H9 (cell line): Measurements from ENCODE around the gene DEK. TPM values are rescaled to one million over a fixed set of nuclear protein-coding genes. Genes with fewer than 3 reads are reported as not detected.
A peak's percentile ranks its signal among the peaks of the same experiment; 100 is the strongest.

Source experiments
- DNase-seq: peaks from one replicate; pipeline ENCODE4 v3.0.0-alpha.2; 2017
- H2AFZ ChIP-seq: one replicate; pipeline ENCODE4 v1.6.1; 2013; ENCODE audit warnings: mild to moderate bottlenecking, low read length, control low read depth, moderate library complexity
- H2AK5ac ChIP-seq: 2 replicates; pipeline ENCODE4 v1.6.1; 2013; ENCODE audit warnings: low read length, control low read depth, mixed read lengths; ENCODE audit not compliant: insufficient read length
- H2BK120ac ChIP-seq: one replicate; pipeline ENCODE4 v1.6.1; 2013; ENCODE audit warnings: low read depth, mild to moderate bottlenecking, low read length, control low read depth, inconsistent platforms; ENCODE audit not compliant: poor library complexity, severe bottlenecking
- H2BK12ac ChIP-seq: 2 replicates; pipeline ENCODE4 v1.6.1; 2013; ENCODE audit warnings: low read length, control low read depth, mixed read lengths, low read depth; ENCODE audit not compliant: insufficient read length
- H2BK15ac ChIP-seq: 2 replicates; pipeline ENCODE4 v1.6.1; 2013; ENCODE audit warnings: low read depth, low read length, control low read depth
- H2BK20ac ChIP-seq: one replicate; pipeline ENCODE4 v1.6.1; 2013; ENCODE audit warnings: low read depth, mild to moderate bottlenecking, low read length, control low read depth, inconsistent platforms; ENCODE audit not compliant: poor library complexity, severe bottlenecking
- H2BK5ac ChIP-seq: 2 replicates; pipeline ENCODE4 v1.6.1; 2013; ENCODE audit warnings: low read length, control low read depth, mixed read lengths; ENCODE audit not compliant: insufficient read length
- H3K14ac ChIP-seq: 2 replicates; pipeline ENCODE4 v1.6.1; 2013; ENCODE audit warnings: low read length, control low read depth; ENCODE audit not compliant: insufficient read depth
- H3K18ac ChIP-seq: 2 replicates; pipeline ENCODE4 v1.6.1; 2013; ENCODE audit warnings: low read depth, mild to moderate bottlenecking, mixed read lengths, low read length, control low read depth; ENCODE audit not compliant: insufficient read length
- H3K23ac ChIP-seq: 2 replicates; pipeline ENCODE4 v1.6.1; 2013; ENCODE audit warnings: low read length, control low read depth, mixed read lengths, low read depth; ENCODE audit not compliant: insufficient read length
- H3K23me2 ChIP-seq: 2 replicates; pipeline ENCODE4 v1.6.1; 2013; ENCODE audit warnings: low read depth, mild to moderate bottlenecking, mixed read lengths, low read length, control low read depth; ENCODE audit not compliant: insufficient read length, poor library complexity, severe bottlenecking
- H3K27ac ChIP-seq: 2 replicates; pipeline ENCODE4 v1.5.1; 2013; ENCODE audit warnings: low read length, control low read depth, mixed read lengths, low read depth; ENCODE audit not compliant: insufficient read length
- H3K27me3 ChIP-seq: 2 replicates; pipeline ENCODE4 v1.6.1; 2013; ENCODE audit warnings: low read length, control low read depth, inconsistent platforms; ENCODE audit not compliant: insufficient read depth
- H3K4ac ChIP-seq: 2 replicates; pipeline ENCODE4 v1.6.1; 2013; ENCODE audit warnings: low read depth, mild to moderate bottlenecking, control low read depth, inconsistent platforms, low read length, moderate library complexity
- H3K4me1 ChIP-seq: 2 replicates; pipeline ENCODE4 v1.6.1; 2013; ENCODE audit warnings: low read length, control low read depth, inconsistent platforms; ENCODE audit not compliant: insufficient read depth
- H3K4me2 ChIP-seq: 2 replicates; pipeline ENCODE4 v1.6.1; 2013; ENCODE audit warnings: low read length, control low read depth, mixed read lengths; ENCODE audit not compliant: insufficient read length, insufficient read depth
- H3K56ac ChIP-seq: 2 replicates; pipeline ENCODE4 v1.6.1; 2013; ENCODE audit warnings: low read depth, mild to moderate bottlenecking, mixed read lengths, low read length, control low read depth; ENCODE audit not compliant: insufficient read length
- H3K79me1 ChIP-seq: 2 replicates; pipeline ENCODE4 v1.6.1; 2013; ENCODE audit warnings: low read depth, mild to moderate bottlenecking, moderate library complexity, low read length, control low read depth, inconsistent platforms; ENCODE audit not compliant: insufficient read depth, poor library complexity, severe bottlenecking
- H3K79me2 ChIP-seq: 2 replicates; pipeline ENCODE4 v1.6.1; 2013; ENCODE audit warnings: low read length, control low read depth, inconsistent platforms; ENCODE audit not compliant: insufficient read depth
- H3K9ac ChIP-seq: 2 replicates; pipeline ENCODE4 v1.6.1; 2013; ENCODE audit warnings: low read length, control low read depth, mixed read lengths; ENCODE audit not compliant: insufficient read length; ENCODE audit errors: extremely low read depth
- H3K9me3 ChIP-seq: one replicate; pipeline ENCODE4 v1.6.1; 2013; ENCODE audit warnings: low read depth, low read length, inconsistent platforms; ENCODE audit not compliant: control insufficient read depth
- H3T11ph ChIP-seq: one replicate; pipeline ENCODE4 v1.6.1; 2013; ENCODE audit warnings: mild to moderate bottlenecking, low read length, control low read depth, inconsistent platforms
- H4K20me1 ChIP-seq: one replicate; pipeline ENCODE4 v1.6.1; 2013; ENCODE audit not compliant: control insufficient read depth, insufficient read length, insufficient read depth
- H4K5ac ChIP-seq: 2 replicates; pipeline ENCODE4 v1.6.1; 2013; ENCODE audit warnings: low read depth, mild to moderate bottlenecking, mixed read lengths, low read length, control low read depth; ENCODE audit not compliant: insufficient read length
- H4K8ac ChIP-seq: replicated peaks from 2 replicates; pipeline ENCODE4 v1.6.1; 2013; ENCODE audit warnings: low read length, control low read depth, mixed read lengths, low read depth; ENCODE audit not compliant: insufficient read length
- H4K91ac ChIP-seq: 2 replicates; pipeline ENCODE4 v1.6.1; 2013; ENCODE audit warnings: low read depth, mild to moderate bottlenecking, moderate library complexity, mixed read lengths, low read length, control low read depth; ENCODE audit not compliant: insufficient read length
- H3K27ac Mint-ChIP-seq, 3 experiments: 2 replicates in 2 of 3; 3 replicates in 1 of 3; pipeline ENCODE4 v1.8.0; 2020 to 2021; ENCODE audit warnings: mixed read lengths in 3 of 3, mild to moderate bottlenecking in 1 of 3, moderate library complexity in 1 of 3
- H3K27me3 Mint-ChIP-seq: 2 replicates; pipeline ENCODE4 v1.8.0; 2021; ENCODE audit warnings: low read depth, mild to moderate bottlenecking, moderate library complexity, mixed read lengths
- H3K36me3 Mint-ChIP-seq, 3 experiments: 2 replicates in 2 of 3; 3 replicates in 1 of 3; pipeline ENCODE4 v1.8.0; 2020 to 2021; ENCODE audit warnings: low read depth in 3 of 3, mixed read lengths in 3 of 3; ENCODE audit not compliant: insufficient read depth in 1 of 3
- H3K4me1 Mint-ChIP-seq, 2 experiments: 2 replicates each; pipeline ENCODE4 v1.8.0; 2020; ENCODE audit warnings: mixed read lengths in 2 of 2
- H3K4me3 Mint-ChIP-seq, 2 experiments: 2 replicates in 1 of 2; 3 replicates in 1 of 2; pipeline ENCODE4 v1.8.0; 2020 to 2021; ENCODE audit warnings: mild to moderate bottlenecking in 2 of 2, mixed read lengths in 2 of 2, moderate library complexity in 1 of 2
- H3K9me3 Mint-ChIP-seq, 2 experiments: 2 replicates in 1 of 2; 3 replicates in 1 of 2; pipeline ENCODE4 v1.8.0; 2020; ENCODE audit warnings: mild to moderate bottlenecking in 2 of 2, mixed read lengths in 2 of 2, moderate library complexity in 1 of 2
- WGBS: extraction: QIAGEN DNeasy Blood & Tissue Kit; methylation state at CpG from one replicate; pipeline ENCODE4 v1.1.7; 2013; ENCODE audit warnings: missing lambda C conversion rate, low lambda C conversion rate, mixed read lengths; ENCODE audit not compliant: insufficient read length; ENCODE audit errors: extremely low coverage; 5-methylcytosine and 5-hydroxymethylcytosine counted together
- total RNA-seq: library from RNA; stranded (reverse); gene quantifications from 2 replicates; pipeline ENCODE4 v1.2.1, GENCODE V29; 2021
- TF ChIP-seq, protein P1 (sequence below): fragments of 200-600 bp; sonication (generic); conservative IDR thresholded peaks from 3 replicates; pipeline ENCODE4 v1.8.0; 2021; ENCODE audit warnings: antibody characterized with exemption, mild to moderate bottlenecking

The DEK gene
- total RNA-seq, 1 experiment from 2014 or later, result 217 TPM

DNA sequence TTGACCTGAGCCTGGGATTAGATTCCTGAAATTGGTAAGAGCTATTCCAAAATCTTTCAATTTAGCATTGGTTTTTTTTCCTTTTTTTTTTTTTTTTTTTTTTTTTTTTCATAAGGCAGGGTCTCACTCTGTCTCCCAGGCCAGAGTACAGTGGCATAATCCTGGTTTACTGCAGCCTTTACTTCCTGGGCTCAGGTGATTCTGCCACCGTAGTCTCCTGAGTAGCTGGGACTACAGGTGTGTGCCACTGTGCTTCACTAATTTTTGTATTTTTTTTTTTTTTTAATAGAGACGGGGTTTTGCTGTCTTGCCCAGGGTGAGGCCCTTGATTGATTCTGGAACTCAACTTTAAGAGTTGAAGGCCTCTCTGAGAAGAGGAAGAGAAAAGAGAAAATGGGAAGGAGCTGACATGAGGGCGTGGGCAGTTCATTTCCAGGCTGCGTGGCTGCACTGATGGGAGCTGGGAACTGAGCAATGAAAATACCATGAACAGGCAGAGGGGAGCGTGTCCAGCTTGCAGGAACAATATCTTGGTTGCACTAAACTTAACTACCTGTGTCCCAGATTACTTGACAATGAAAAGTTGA, 84.5 kb downstream of the DEK start:
- no peaks in the 10 kb centered on the region for H3K9me3 Mint-ChIP-seq
- TF ChIP-seq, protein P1, sequence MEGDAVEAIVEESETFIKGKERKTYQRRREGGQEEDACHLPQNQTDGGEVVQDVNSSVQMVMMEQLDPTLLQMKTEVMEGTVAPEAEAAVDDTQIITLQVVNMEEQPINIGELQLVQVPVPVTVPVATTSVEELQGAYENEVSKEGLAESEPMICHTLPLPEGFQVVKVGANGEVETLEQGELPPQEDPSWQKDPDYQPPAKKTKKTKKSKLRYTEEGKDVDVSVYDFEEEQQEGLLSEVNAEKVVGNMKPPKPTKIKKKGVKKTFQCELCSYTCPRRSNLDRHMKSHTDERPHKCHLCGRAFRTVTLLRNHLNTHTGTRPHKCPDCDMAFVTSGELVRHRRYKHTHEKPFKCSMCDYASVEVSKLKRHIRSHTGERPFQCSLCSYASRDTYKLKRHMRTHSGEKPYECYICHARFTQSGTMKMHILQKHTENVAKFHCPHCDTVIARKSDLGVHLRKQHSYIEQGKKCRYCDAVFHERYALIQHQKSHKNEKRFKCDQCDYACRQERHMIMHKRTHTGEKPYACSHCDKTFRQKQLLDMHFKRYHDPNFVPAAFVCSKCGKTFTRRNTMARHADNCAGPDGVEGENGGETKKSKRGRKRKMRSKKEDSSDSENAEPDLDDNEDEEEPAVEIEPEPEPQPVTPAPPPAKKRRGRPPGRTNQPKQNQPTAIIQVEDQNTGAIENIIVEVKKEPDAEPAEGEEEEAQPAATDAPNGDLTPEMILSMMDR, result no peak
- peak overlapping the region; percentile 36 to 78 (median 48) for H3K27ac Mint-ChIP-seq

More for the DNA sequence above, 84.5 kb downstream of the DEK start:
- Histone ChIP-seq H3K23ac (no peak overlapping the region), H3K9me3 (no peaks in the 10 kb centered on the region), H4K20me1 (no peaks in the 10 kb centered on the region), H4K5ac (no peak overlapping the region), H2BK5ac (no peak overlapping the region), H3K27me3 (no peaks in the 10 kb centered on the region), H2BK15ac (no peak overlapping the region), H3K23me2 (no peaks in the 10 kb centered on the region), H2BK12ac (no peak overlapping the region), H2BK20ac (no peak overlapping the region), H3K4me1 (no peaks in the 10 kb centered on the region), H3K4me2 (no peak overlapping the region), H3K79me1 (no peaks in the 10 kb centered on the region), H3K27ac (no peak overlapping the region), H4K91ac (no peak overlapping the region), H3K4ac (no peak overlapping the region), H3T11ph (no peak overlapping the region), H3K9ac (no peak overlapping the region), H3K56ac (no peak overlapping the region), H2AFZ (no peak overlapping the region), H4K8ac (no peak overlapping the region), H3K18ac (no peak overlapping the region), H2AK5ac (no peak overlapping the region), H3K14ac (no peak overlapping the region), H2BK120ac (no peak overlapping the region), H3K79me2 (no peaks in the 10 kb centered on the region)
- WGBS, result no CpG with 5 or more reads among the region's 5 CpGs
- no peaks in the 10 kb centered on the region for H3K27me3 Mint-ChIP-seq
- H3K4me3 Mint-ChIP-seq, result no peak overlapping the region; a peak in 1 of 5 replicates
- DNase-seq, result no peak
- H3K4me1 Mint-ChIP-seq, result peaks cover 8 to 17% of the 10 kb centered on the region in 2 experiments
- H3K36me3 Mint-ChIP-seq, result peaks cover 5 to 41% (median 25%) of the 10 kb centered on the region in 3 experiments; a peak in 6 of 7 replicates
